Hepatocyte (in vitro differentiated cells): ENCODE data around the gene RBBP4.

ENCODE experiments used
- EZH2phosphoT487 ChIP-seq: fragments of 200-600 bp; sonication (generic); IDR thresholded peaks from one replicate; pipeline ENCODE4 v1.6.1; 2018; ENCODE audit warnings: antibody characterized with exemption, mild to moderate bottlenecking, low read depth, moderate library complexity; ENCODE audit not compliant: unreplicated experiment, severe bottlenecking
- TF ChIP-seq, protein P1 (sequence below): fragments of 200-600 bp; sonication (generic); IDR thresholded peaks from 2 replicates; pipeline ENCODE4 v1.5.1; 2016; ENCODE audit warnings: antibody characterized with exemption, mild to moderate bottlenecking; ENCODE audit not compliant: poor library complexity

DNA sequence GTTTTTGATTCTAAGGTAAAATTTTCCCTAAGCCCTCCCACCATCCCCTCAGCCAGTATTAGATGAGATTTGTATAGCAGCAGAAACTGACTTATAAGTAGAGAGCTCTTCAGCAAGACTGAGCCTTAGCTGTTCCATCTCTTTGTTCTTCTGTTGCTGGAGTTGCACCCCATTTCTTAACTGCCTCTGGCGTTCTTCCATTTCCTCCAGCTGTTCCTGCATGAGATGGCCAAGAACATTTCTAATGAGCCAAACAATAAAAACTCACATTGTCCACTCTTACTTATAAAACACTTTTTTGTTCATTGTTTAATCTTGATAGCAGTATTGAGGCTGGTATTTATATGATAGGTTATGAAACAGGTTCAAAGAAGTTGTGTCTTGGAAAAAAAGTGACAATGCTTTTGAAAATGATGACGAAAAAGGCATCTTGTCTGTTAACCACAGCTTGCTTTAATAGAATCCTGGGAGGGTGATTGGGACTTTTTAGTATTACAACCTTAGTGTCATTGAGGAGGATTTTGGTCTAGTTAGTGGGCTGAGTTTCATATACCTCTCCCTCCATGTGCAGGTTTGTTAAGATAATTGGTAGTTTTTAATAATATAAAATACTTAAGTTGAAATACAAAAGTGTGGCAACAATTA, 33.3 kb downstream of the RBBP4 start:
- TF ChIP-seq, protein P1, sequence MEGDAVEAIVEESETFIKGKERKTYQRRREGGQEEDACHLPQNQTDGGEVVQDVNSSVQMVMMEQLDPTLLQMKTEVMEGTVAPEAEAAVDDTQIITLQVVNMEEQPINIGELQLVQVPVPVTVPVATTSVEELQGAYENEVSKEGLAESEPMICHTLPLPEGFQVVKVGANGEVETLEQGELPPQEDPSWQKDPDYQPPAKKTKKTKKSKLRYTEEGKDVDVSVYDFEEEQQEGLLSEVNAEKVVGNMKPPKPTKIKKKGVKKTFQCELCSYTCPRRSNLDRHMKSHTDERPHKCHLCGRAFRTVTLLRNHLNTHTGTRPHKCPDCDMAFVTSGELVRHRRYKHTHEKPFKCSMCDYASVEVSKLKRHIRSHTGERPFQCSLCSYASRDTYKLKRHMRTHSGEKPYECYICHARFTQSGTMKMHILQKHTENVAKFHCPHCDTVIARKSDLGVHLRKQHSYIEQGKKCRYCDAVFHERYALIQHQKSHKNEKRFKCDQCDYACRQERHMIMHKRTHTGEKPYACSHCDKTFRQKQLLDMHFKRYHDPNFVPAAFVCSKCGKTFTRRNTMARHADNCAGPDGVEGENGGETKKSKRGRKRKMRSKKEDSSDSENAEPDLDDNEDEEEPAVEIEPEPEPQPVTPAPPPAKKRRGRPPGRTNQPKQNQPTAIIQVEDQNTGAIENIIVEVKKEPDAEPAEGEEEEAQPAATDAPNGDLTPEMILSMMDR, result no peak
- no peak for TF ChIP-seq EZH2phosphoT487
